NCI-H510A treated with DMSO at 0.1 percent for 48 hours (cell line): Measurements from ENCODE around the gene SUN5.

ENCODE experiments used
- DNase-seq: peaks from one replicate; lab custom pipeline; 2025; lab: John Stamatoyannopoulos, UW

SUN5 gene

DNA sequence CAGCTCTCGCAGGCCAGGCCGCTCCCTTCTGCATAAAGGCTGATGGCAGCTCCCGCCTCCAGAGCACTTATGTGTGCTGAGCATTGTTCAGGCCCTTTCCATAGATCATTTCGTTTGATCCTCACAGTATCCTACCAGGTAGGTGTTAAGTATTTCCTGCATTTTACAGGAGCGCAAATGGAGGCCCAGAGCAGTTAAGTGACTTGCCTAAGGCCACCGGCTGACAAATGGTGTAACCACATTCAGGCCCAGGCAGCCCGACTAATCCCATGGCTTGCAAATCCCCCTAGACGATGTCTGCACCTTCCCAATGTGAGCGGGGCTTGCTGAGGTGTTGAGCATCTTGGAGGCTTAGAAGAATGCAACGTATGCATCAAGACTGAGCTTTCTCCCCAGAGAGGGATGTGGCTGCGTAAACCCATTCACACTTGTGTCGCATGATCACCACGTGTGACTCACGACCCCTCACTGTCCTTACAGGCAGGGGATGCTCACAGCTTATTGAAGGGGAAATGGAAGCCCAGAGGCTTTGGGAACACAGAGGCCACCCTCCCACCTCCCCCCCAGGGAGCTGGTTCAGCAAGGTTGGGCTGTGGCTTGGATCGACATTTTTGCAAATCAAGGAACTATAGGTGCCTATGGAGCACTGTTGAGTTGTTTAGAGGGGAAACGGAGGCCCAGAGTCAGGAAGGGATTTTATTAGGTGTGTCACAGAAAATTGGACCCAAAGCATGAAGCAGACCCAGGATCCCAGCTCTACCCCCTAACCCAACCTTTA, 10.3 kb upstream of the SUN5 start:
- no peak for DNase-seq

DNA sequence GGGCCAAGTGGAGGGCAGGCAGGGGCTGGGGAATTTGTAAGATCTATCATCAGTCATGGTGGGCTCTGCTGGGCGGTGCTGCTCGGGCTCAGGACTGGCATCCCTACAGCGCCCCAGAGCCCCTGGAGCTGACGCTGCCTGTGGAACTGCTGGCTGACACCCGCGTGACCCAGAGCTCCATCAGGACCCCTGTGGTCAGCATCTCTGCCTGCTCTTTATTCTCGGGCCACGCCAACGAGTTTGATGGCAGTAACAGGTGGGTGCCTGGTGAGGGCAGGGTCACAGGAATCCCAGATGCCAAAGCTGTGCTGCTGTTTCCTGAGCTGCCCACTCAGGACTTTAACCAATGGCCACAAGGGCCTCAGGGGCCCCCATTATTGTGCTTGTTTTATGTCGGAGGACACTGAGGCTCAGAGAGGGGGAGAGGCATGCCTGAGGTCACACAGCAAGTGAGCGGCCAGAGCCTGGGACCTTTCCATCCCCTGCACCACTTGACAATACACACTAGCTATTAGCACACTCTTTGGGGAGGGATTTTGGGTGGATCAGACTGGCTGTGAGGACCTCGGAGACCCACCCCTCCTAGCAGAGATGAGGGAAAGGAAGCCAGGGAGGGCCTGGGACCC, 9.6 kb upstream of the SUN5 start:
- no peak for DNase-seq

DNA sequence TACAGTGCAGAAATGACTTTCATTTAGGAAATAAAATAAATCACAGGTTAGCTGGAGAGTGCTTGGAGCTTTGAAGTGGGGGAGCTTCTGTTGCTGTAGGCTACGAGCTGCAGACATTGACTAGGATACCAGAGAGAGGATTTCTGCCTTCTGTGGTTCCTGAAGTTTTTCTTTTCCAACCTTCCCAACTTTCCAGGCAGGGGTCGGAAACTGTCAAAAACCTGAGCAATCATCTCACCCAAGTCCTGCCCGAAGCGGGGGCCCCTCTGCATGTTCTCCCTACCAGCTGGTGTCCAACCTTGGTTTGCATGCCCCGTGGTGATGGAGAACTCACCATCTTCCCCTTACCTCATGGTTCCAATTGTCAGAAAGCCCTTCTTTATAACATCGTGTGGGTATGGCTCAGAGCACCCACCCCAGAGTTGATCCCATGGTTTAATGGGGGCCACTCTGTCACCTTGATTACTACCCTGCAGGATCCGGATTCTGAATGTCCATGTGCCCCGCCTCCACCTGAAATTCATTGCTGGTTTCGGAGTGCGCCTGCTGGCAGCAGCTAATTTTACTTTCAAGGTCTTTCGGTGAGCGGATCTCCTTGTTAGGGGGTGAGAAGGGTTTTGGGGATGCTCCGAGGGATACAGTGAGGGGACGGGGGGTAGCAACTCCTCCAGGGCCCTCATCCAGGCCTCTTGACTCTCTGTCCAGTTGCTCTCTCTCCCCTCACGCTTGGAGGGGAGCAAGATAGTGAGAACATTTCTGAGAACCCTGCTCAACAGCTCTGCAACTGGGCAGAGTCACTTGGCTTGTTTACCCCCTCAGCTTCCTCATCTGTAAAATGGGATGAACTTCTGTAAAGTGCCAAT, 8.3 kb upstream of the SUN5 start:
- no peak for DNase-seq

GRCh38 chr20:33010674-33011449, 6.6 kb upstream of the SUN5 start:
- no peak for DNase-seq

GRCh38 chr20:33010133-33010504, 5.9 kb upstream of the SUN5 start:
- DNase-seq = no peak

GRCh38 chr20:33009214-33010132, 5.2 kb upstream of the SUN5 start:
- no peak for DNase-seq

- no peak for DNase-seq
Observed at GRCh38 chr20:33008336-33009213, 4.3 kb upstream of the SUN5 start.

GRCh38 chr20:33007376-33008335, 3.4 kb upstream of the SUN5 start, which contains the start of gene BPIFB2:
TSS of gene BPIFB2 (plus strand) at chr20:33007704. CDS start at chr20:33008575, 871 bp downstream.
- no peak for DNase-seq

DNA sequence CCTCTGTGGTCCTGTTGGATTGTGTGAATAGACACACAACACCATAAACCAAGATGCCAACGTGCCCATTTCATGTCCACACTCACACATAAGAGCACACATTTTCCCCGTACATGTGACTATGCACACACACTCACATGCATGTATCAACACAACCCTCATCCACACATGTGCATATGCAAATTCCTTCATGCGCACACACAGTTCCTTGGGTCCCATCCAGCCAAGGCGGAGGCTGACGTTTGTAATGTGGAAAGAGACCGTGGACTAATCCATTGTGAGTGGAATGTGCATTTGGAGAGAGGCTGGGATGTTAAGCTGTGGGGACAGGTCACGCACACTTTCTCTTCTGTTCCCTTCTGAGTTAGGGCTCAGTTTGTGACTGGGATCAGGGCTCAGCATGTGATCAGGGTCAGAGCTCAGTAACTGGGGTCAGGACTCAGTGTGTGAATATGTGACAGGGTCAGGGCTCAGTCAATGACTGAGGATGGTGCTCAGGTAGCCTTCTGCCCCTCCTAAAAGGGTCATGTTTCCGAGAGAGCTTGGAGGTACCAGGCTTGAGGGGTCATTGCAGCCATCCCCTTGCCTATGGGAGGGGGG, 2.6 kb upstream of the SUN5 start:
- DNase-seq = no peak

DNA sequence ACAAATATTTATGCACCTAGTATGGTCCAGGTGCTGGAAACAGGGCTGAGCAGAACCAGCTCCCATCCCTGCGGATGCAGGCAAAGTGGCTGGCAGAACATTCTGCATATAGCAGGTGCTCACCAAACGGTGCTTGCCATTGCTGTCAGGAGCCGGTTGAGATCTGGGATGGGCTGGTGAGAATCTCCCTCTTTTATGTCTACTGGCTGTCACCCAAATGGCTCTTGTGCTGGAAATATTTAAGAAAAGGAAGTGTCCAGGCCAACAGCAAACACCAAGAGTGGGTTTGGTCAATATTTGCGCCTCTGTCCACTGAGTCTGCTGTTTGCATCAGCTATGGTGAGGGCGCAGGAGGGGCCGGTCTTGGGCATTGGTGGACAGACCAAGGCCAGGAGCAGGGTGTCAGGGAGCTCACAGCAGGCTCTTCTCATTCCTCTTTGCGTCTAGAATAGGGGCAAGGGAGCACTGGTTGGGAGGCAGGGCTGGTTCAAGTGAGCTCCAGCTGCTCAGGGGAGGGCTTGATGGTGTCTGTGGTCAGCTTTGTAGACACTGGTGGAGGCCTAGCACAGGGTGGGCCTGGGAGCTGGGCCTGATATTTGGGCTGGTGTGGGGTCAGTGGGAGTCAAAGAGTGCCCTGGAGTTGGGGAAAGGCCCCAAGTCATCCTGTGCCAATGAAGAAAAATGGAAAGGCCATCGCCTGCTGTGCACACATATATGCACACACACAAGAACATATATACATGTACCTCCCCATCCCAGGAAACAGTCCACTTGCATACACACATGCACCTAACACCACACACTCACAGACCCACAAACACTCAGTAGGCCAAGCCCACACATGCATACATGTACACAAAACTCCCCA, 1.9 kb upstream of the SUN5 start:
- DNase-seq = no peak

DNA sequence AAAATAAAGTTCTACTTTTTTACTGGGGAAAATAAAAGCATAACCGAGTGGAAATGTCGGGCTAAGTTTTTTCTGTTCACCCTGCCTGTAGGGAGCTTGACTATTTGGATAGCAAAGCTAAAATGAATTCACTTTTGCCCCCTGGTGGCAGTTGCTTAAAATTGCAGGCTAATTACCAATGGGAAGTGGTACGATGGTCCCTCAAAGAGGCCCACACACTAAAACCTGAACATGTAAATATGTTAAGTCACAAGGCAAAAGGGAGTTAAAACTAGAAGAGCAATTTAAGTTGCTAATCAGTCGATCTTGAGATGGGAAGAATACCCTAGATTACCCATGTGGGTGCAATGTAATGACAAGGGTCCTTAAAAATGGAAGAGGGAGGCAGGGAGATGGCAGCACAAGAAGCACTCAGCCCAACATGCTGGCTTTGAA, 916 bp upstream of the SUN5 start:
- no peak for DNase-seq

DNA sequence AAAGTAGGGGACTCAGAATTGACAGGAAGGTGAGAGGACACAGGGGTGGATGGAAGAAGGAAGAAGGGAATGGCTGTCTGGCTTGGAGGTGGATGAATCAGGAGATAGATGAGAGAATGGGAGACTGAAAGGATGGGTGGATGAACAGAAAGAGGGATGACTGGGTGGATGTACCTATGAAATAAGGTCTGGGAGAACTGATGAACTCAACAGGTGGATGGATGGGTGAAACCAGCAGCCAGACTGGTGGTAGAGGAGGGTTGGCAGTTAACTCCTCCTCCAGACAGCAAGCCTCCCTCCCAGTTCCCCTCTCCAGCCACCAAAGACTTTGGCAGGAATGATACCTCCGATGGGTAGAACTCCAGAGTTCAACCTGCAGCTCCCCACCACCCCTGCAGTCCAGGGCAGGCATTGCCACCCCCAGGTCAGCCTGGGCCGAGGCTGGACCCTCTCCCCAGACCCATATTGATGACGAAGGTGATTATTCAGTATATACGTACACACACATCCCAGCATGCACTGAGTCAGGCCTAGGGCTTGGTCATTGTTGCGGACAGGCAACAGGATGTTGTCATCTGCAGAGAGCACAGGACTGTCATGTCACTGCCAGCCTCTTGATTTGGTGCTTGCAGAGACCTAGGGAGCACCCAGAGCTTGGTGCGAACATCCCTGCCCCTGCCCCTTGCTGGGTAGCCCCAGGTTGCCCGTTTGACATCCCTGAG, 2.0 kb downstream of the SUN5 start:
- no peak for DNase-seq

DNA sequence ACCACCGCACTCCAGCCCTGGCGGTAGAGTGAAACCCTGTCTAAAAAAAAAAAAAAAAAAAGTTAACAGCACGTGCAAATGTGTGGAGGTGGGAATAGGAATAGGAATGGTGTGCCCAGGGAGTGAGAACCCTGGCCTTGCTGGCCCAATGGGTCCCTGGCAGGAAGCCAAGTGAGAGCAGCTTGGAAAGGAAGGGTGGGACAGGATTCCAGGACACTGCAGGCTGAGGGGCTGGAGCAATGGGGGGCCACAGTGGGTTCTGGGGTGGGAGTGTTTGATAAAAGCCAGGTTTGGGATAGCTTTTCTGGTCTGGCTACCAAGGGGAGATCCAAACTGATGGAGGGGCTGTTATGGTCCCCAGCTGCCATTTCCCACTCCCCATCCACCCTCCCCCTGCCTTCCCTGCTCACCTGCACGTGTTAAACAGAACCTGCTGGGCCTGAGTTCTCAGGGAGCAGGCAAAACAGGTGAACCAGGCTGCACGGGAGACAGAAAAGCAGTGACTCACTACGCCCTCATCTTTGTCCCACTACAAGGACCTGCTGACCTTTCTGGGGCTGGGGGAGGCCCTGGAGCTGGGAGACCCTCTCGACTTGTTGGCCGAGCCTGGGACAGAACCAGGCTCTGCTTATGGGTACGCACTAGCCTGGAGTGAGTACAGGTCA, 3.3 kb downstream of the SUN5 start:
- DNase-seq = no peak

DNA sequence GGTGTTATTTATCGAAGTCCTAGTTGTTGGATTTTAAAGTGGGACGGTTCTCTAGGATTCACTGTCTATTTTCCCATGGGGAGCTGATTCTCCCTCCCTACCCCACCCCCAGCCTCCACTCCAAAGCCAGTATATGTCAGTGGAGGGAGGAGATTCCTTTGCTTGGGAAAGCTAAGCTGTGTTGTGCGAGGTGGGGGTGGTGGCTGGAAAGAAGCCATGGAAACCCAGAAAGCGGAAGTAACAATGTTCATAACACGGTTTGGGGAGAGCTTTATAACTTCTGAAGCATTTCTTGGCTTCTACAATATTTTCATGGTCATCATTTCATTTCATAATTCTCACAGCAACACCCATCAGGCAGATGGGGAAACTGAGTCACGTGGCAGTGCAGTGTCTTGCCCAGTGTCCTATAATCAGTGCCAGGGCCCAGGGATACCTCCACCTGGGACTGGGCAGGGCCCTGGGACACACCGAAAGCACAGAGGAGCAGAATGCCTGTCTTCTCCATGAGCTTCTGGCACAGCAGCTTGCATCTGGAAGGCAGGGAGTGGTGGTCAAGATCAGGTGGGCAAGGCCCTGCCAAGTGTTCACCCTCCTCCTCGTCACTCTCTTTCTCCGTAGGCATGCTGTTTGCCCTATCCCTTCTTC, 4.5 kb downstream of the SUN5 start:
- no peak for DNase-seq

DNA sequence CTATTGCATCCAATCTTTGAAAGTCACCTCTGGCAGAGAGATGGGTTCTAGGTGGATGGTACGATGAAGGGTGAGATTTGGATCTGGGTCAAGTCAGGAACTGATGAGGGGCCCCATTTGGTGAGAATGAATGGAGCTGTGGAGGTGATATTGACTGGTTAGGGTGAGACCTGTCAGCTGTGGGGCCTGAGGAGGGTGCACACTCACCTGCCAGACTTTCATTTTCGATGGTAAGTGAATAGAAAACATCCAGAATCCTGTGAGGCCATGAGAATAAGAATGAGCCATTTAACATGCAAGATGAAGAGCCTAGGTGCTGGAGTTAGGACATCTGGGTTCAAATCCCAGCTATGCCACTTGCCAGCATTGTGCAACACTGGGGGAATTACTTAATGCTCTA, 6.8 kb downstream of the SUN5 start:
- DNase-seq = no peak

DNA sequence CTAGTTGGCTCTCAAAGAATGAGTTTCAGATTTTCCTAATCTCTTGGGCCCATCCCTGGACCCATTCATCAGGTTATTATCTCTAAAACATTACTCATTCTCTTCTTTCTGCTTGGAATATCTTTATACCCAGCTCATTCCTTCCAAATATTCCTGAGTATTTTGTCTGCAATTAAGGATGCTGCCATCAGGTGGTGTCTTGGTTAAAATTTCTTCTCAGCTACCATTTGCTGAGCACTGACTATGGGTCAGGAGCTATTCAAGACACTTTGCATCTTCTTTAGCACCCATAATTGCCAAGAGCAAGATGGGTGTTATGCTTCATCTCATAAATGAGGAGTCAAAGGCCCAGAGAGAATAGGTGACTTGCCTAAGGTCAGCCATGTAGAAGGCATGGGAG, 8.4 kb downstream of the SUN5 start:
- DNase-seq = no peak
